Coronary artery (tissue), 2 donors: ENCODE data around the gene NEBL.

Source experiments
- DNase-seq: peaks from one replicate; pipeline ENCODE4 v3.0.0-alpha.2; 2017; ENCODE audit warnings: low spot score
- H3K27ac ChIP-seq, 2 donors: fragments of 200-600 bp; sonication (generic); one replicate each; pipeline ENCODE4 v1.5.1; 2016 to 2019
- H3K4me3 ChIP-seq: fragments of 200-600 bp; sonication (generic); 2 replicates; pipeline ENCODE4 v1.5.1; 2016; ENCODE audit warnings: mild to moderate bottlenecking, moderate library complexity
- CTCF ChIP-seq: fragments of 200-600 bp; sonication (generic); IDR thresholded peaks from one replicate; pipeline ENCODE4 v1.5.1; 2019; ENCODE audit warnings: antibody characterized with exemption

The NEBL gene

GRCh38 chr10:20935301-20935700 is 38.2 kb upstream of the NEBL start:
- no peak overlapping the region for H3K4me3 ChIP-seq
- H3K27ac ChIP-seq: no peak overlapping the region
- DNase-seq: no peak
- TF ChIP-seq CTCF: no peak

GRCh38 chr10:20933705-20934104 is 36.6 kb upstream of the NEBL start:
- H3K4me3 ChIP-seq: no peak overlapping the region
- no peak overlapping the region for H3K27ac ChIP-seq
- no peak for TF ChIP-seq CTCF
- no peak for DNase-seq

GRCh38 chr10:20932606-20933126 is 35.6 kb upstream of the NEBL start:
- DNase-seq: no peak
- Histone ChIP-seq H3K27ac (no peak overlapping the region), H3K4me3 (no peak overlapping the region)
- no peak for TF ChIP-seq CTCF

- H3K4me3 ChIP-seq: no peak overlapping the region
- no peak overlapping the region for H3K27ac ChIP-seq
- no peak for DNase-seq
- TF ChIP-seq CTCF: no peak
These were observed 34.2 kb upstream of the NEBL start for GRCh38 chr10:20931156-20931795.

- Histone ChIP-seq H3K4me3 (no peak overlapping the region), H3K27ac (no peak overlapping the region)
- no peak for DNase-seq
- no peak for TF ChIP-seq CTCF
These were observed 30.3 kb upstream of the NEBL start for GRCh38 chr10:20927456-20927855.

GRCh38 chr10:20922451-20922850 is 25.3 kb upstream of the NEBL start:
- TF ChIP-seq CTCF: no peak
- Histone ChIP-seq H3K27ac (no peak overlapping the region), H3K4me3 (no peak overlapping the region)
- DNase-seq: no peak

- DNase-seq: no peak
- no peak overlapping the region for H3K27ac ChIP-seq
- H3K4me3 ChIP-seq: no peak overlapping the region
- no peak for TF ChIP-seq CTCF
These were observed 24.9 kb upstream of the NEBL start for GRCh38 chr10:20922033-20922432.
